Loucy (cell line): Measurements from ENCODE around the gene ANAPC4.

ENCODE experiments used
- H2AFZ ChIP-seq: fragments of 200-600 bp; sonication (generic); 2 replicates; pipeline ENCODE4 v1.6.0; 2016; ENCODE audit warnings: antibody characterized with exemption, mild to moderate bottlenecking, low read length, moderate library complexity
- H3F3A ChIP-seq: fragments of 200-600 bp; 2 replicates; pipeline ENCODE4 v1.6.0; 2016; ENCODE audit warnings: antibody characterized with exemption, low read depth, mild to moderate bottlenecking
- H3K27me3 ChIP-seq: fragments of 200-600 bp; sonication (generic); 2 replicates; pipeline ENCODE4 v1.6.1; 2014; ENCODE audit warnings: low read length, mild to moderate bottlenecking; ENCODE audit not compliant: insufficient read depth, poor library complexity, severe bottlenecking
- H3K36me3 ChIP-seq: fragments of 200-600 bp; sonication (generic); 2 replicates; pipeline ENCODE4 v1.6.1; 2016; ENCODE audit warnings: low read length; ENCODE audit not compliant: insufficient read depth
- H3K4me1 ChIP-seq: fragments of 200-600 bp; sonication (generic); 2 replicates; pipeline ENCODE4 v1.5.1; 2014; ENCODE audit warnings: low read length, mild to moderate bottlenecking; ENCODE audit not compliant: insufficient read depth, poor library complexity, severe bottlenecking
- H3K4me2 ChIP-seq: fragments of 200-600 bp; sonication (generic); 2 replicates; pipeline ENCODE4 v1.6.0; 2014; ENCODE audit warnings: antibody characterized with exemption, low read length, low read depth, mild to moderate bottlenecking; ENCODE audit not compliant: poor library complexity, severe bottlenecking
- H3K4me3 ChIP-seq: fragments of 200-600 bp; sonication (generic); 2 replicates; pipeline ENCODE4 v1.5.1; 2014; ENCODE audit warnings: low read length, mild to moderate bottlenecking, mixed read lengths; ENCODE audit not compliant: poor library complexity, severe bottlenecking
- H3K79me2 ChIP-seq: fragments of 200-600 bp; sonication (generic); 2 replicates; pipeline ENCODE4 v1.6.1; 2014; ENCODE audit warnings: low read length; ENCODE audit not compliant: insufficient read depth
- H3K9ac ChIP-seq: fragments of 200-600 bp; sonication (generic); 2 replicates; pipeline ENCODE4 v1.6.0; 2014; ENCODE audit warnings: mild to moderate bottlenecking, low read depth, low read length, moderate library complexity; ENCODE audit not compliant: poor library complexity, severe bottlenecking
- H3K9me2 ChIP-seq: fragments of 200-600 bp; sonication (generic); replicated peaks from 2 replicates; pipeline ENCODE4 v1.6.1; 2016; ENCODE audit warnings: low read depth, low read length, mixed read lengths
- H3K9me3 ChIP-seq: fragments of 200-600 bp; sonication (generic); 2 replicates; pipeline ENCODE4 v1.6.1; 2014; ENCODE audit warnings: mild to moderate bottlenecking, antibody characterized with exemption, low read length, low read depth; ENCODE audit not compliant: insufficient read depth
- H4K20me1 ChIP-seq: fragments of 200-600 bp; sonication (generic); 2 replicates; pipeline ENCODE4 v1.6.0; 2014; ENCODE audit warnings: antibody characterized with exemption, low read length, mild to moderate bottlenecking; ENCODE audit not compliant: insufficient read depth, poor library complexity, severe bottlenecking
- EZH2phosphoT487 ChIP-seq: fragments of 200-600 bp; IDR thresholded peaks from 2 replicates; pipeline ENCODE4 v1.6.1; 2018; ENCODE audit warnings: antibody characterized with exemption, mild to moderate bottlenecking, moderate library complexity, borderline replicate concordance
- TF ChIP-seq, protein P1 (sequence below): fragments of 200-600 bp; sonication (generic); conservative IDR thresholded peaks from 2 replicates; pipeline ENCODE4 v1.5.1; 2014; ENCODE audit warnings: mild to moderate bottlenecking, antibody characterized with exemption, low read length

ANAPC4 gene

DNA sequence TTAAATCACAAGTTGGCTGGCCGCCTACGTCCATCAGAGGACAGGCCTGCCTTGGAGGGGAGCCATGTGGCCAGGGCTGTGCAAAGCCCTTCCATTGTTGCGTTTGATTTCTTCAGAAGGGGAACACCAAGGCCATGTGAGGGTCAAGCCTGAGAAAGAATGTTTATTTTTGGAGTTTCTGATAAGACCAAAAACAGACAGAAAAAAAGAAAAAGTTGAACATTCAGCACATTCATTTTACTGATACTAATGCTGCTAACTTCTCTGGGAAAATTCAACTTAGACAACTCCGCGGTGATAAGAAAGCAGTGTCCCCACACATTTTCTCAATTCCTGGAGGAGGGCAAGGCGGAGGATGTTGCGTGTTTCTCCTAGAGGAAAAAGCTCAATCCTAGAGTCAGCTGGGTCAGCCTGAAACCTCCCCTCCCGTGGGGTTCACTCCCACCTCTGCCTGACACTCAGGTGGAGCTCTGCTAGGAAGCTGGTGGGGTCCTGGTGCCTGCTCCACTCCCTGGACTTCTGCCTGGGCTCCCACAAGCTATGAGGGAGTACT is 63.5 kb downstream of the ANAPC4 start:
- H3K4me1 ChIP-seq = no peaks in the 10 kb centered on the region
- H3K27me3 ChIP-seq = no peaks in the 10 kb centered on the region
- H3K4me2 ChIP-seq = no peak overlapping the region
- no peaks in the 10 kb centered on the region for H3K9me3 ChIP-seq
- no peaks in the 10 kb centered on the region for H3K36me3 ChIP-seq
- H2AFZ ChIP-seq = peak overlapping the region; percentile 55; the same call in 1 of the 2 replicates
- H4K20me1 ChIP-seq = no peaks in the 10 kb centered on the region
- no peaks in the 10 kb centered on the region for H3K79me2 ChIP-seq
- H3K9me2 ChIP-seq = no peaks in the 10 kb centered on the region
- H3K9ac ChIP-seq = no peak overlapping the region
- H3F3A ChIP-seq = no peaks in the 10 kb centered on the region
- TF ChIP-seq, protein P1, sequence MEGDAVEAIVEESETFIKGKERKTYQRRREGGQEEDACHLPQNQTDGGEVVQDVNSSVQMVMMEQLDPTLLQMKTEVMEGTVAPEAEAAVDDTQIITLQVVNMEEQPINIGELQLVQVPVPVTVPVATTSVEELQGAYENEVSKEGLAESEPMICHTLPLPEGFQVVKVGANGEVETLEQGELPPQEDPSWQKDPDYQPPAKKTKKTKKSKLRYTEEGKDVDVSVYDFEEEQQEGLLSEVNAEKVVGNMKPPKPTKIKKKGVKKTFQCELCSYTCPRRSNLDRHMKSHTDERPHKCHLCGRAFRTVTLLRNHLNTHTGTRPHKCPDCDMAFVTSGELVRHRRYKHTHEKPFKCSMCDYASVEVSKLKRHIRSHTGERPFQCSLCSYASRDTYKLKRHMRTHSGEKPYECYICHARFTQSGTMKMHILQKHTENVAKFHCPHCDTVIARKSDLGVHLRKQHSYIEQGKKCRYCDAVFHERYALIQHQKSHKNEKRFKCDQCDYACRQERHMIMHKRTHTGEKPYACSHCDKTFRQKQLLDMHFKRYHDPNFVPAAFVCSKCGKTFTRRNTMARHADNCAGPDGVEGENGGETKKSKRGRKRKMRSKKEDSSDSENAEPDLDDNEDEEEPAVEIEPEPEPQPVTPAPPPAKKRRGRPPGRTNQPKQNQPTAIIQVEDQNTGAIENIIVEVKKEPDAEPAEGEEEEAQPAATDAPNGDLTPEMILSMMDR = no peak
- no peak for TF ChIP-seq EZH2phosphoT487
- no peak overlapping the region for H3K4me3 ChIP-seq

DNA sequence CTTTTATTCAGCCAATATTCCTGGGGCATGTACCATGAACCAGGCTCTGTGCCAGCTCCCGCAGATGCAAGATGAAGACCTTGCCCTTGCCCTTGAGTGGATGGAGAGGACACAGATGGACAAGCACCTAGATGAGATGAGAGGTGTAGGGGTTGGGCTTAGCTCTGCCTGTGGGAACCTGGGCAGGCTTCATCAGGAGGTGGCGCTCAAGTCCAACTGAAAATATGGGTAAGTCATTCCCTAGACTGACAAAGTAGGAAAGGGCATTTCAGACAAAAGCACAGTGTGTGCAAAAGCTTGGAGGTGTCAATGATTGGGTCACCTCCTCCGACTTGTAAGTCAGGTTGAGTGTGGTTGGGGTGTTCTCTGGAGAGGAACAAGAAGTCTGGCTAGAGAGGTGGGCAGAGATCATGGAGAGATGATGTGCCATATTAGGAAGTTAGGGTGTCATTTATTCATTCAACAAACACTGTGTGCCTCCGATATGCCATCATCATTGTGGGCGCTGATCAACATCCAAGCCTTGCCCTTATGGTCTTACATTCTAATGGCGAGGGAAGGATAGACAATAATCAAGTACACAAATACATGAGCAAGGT is 64.6 kb downstream of the ANAPC4 start:
- Histone ChIP-seq H3K4me2 (no peak overlapping the region), H3K4me1 (no peaks in the 10 kb centered on the region), H3F3A (no peaks in the 10 kb centered on the region), H3K36me3 (no peaks in the 10 kb centered on the region), H4K20me1 (no peaks in the 10 kb centered on the region), H3K9ac (no peak overlapping the region), H3K79me2 (no peaks in the 10 kb centered on the region), H3K27me3 (no peaks in the 10 kb centered on the region), H3K4me3 (no peak overlapping the region), H2AFZ (no peak overlapping the region), H3K9me2 (no peaks in the 10 kb centered on the region), H3K9me3 (no peaks in the 10 kb centered on the region)
- no peak for TF ChIP-seq EZH2phosphoT487
- TF ChIP-seq, protein P1 = peak; percentile 72

DNA sequence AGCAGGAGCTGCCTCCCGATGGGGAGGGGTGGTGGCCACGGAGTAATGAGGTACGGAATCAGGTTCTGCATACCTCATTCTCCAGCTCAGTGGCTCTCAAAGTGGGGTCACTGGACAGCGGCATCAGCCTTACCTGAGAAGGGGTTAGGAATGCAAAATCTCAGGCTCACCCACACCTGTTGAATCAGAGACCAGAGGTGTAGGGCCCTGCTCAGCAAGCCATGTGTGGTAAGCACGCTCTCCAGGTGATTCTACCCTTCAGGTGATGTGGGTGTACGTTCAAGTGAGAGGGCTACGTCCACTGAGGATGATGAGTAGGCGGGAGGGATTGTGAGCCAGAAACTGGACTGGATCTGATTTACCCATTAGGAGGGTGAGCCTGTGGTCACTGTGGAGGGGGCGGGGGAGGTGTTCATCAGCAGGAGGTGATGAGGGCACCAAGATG is 65.8 kb downstream of the ANAPC4 start:
- Histone ChIP-seq H2AFZ (no peak overlapping the region), H3K4me2 (no peak overlapping the region), H4K20me1 (no peaks in the 10 kb centered on the region), H3K9ac (no peak overlapping the region), H3K9me3 (no peaks in the 10 kb centered on the region), H3F3A (no peaks in the 10 kb centered on the region), H3K79me2 (no peaks in the 10 kb centered on the region), H3K4me1 (no peaks in the 10 kb centered on the region), H3K36me3 (no peaks in the 10 kb centered on the region), H3K9me2 (no peaks in the 10 kb centered on the region), H3K4me3 (no peak overlapping the region), H3K27me3 (no peaks in the 10 kb centered on the region)
- no peak for TF ChIP-seq EZH2phosphoT487
- TF ChIP-seq, protein P1 = no peak
